Ovary (tissue), 9 donors: ENCODE data around the gene USH2A. TPM values are rescaled to one million over a fixed set of nuclear protein-coding genes. Genes with fewer than 3 reads are reported as not detected.

Experiments
- DNase-seq, 5 donors: peaks; one replicate each; pipeline ENCODE4 v3.0.0-alpha.2; 2019 to 2020
- H3K27ac ChIP-seq, 2 donors: fragments of 200-600 bp; one replicate each; pipeline versions ENCODE4 v1.5.1 to v1.8.0; 2019 to 2022
- H3K27me3 ChIP-seq: fragments of 200-600 bp; one replicate; pipeline ENCODE4 v1.8.0; 2022
- H3K36me3 ChIP-seq: fragments of 200-600 bp; sonication (generic); one replicate; pipeline ENCODE4 v1.5.1; 2019
- H3K4me1 ChIP-seq: one replicate; pipeline ENCODE4 v1.8.1; 2013; ENCODE audit warnings: mild to moderate bottlenecking, moderate library complexity; ENCODE audit not compliant: insufficient read depth
- H3K4me3 ChIP-seq: fragments of 200-600 bp; sonication (generic); one replicate; pipeline ENCODE4 v1.5.1; 2017
- H3K9me3 ChIP-seq, 2 donors: fragments of 200-600 bp in 1 of 2; sonication (generic) in 1 of 2; one replicate each; pipeline versions ENCODE4 v1.5.1 to v1.8.1; 2013 to 2019; ENCODE audit warnings: mild to moderate bottlenecking in 1 of 2, moderate library complexity in 1 of 2
- EP300 ChIP-seq: sonication (generic); formaldehyde crosslinking; IDR thresholded peaks from one replicate; pipeline ENCODE4 v1.6.1; 2017; ENCODE audit warnings: antibody characterized with exemption
- POLR2A ChIP-seq: fragments of 450-650 bp; IDR thresholded peaks from one replicate; pipeline ENCODE4 v1.6.1; 2017; ENCODE audit warnings: antibody characterized with exemption, mild to moderate bottlenecking, moderate library complexity
- WGBS, 3 donors: extraction: QIAGEN DNeasy Blood & Tissue Kit in 1 of 3; methylation state at CpG; one replicate each; pipeline versions ENCODE4 v1.1.5 to v1.1.7; 2013 to 2017; 5-methylcytosine and 5-hydroxymethylcytosine counted together
- intact Hi-C, 4 donors: fragments of 100-400 bp; cut with DNase I; formaldehyde crosslinking; loops; one replicate each; pipeline versions ENCODE4 v1.11.0 to v1.15.1; 2022 to 2023
- polyA plus RNA-seq, 2 donors: library from polyadenylated mRNA; stranded (reverse); fragments of 200-250 nt in 1 of 2; fragments of 350-450 nt in 1 of 2; fragmentation: Illumina TruSeq in 1 of 2; extraction: RNeasy Lipid Tissue Mini Kit (QIAGEN cat#74804) in 1 of 2; gene quantifications; one replicate each; pipeline ENCODE4 v1.2.3, GENCODE V29; 2013 to 2014
- small RNA-seq: library from RNA; depleted of rRNA; stranded (forward); fragments of <200 nt; gene quantifications from one replicate; pipeline ENCODE3, GENCODE V24; 2016
- total RNA-seq, 7 donors: library from RNA; depleted of rRNA in 2 of 7; stranded (reverse); fragments of >200 nt in 2 of 7; fragmentation: NEBNext Ultra II Directional in 3 of 7; extraction: Animal tissue kit (Norgen Biotek cat#: 25700) in 3 of 7; gene quantifications; one replicate each; pipeline versions ENCODE4 v1.1.0 to v1.2.4, GENCODE V29; 2016 to 2023
- TF ChIP-seq, protein P1 (sequence below), 3 donors: fragments of 450-650 bp in 2 of 3; fragments of 200-600 bp in 1 of 3; IDR thresholded peaks; one replicate each; pipeline versions ENCODE4 v1.5.1 to v1.8.0; 2016 to 2022; ENCODE audit warnings: antibody characterized with exemption in 3 of 3, mild to moderate bottlenecking in 1 of 3
- donor health status: DM: no; HTN: no; CAD: no; lungs with moderate emphysema.
- donor health status: DM: no; HTN: no; CAD: no.
- donor health status: Bipolar disorder and iron deficiency.
- donor health status: DM: yes; HTN: yes; CAD: no.
- donor health status: DM: no; HTN: no; CAD: no.
- donor health status: DM: yes; HTN: yes; CAD: no.

Gene USH2A
- total and polyA plus RNA-seq, 9 donors: 0.01 to 0.11 TPM; not detected in 7

DNA sequence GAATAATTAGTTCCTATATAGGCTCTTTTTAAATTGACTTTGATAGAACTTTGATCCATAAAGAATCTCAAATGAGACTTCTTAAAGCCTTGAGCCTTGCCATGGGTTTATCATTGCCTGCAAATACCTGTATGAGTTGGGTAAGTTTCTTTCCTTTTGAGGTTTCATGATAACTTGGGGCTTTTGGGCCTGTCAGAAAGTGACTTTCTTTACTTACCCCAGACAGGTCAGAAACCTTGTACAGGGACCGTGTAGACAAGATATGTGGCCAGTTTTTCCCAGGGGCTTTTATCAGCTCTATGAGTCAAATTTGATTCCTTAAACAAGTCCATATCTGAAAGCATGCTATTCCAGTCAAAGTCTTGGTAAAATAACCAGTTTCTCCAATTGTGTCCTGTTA is 838.9 kb downstream of the USH2A start:
- WGBS, 3 donors: 88 to 96% (median 93%) methylated on average over 1 of the region's 1 CpG
- intact Hi-C loops: no loop called here
- no peak for TF ChIP-seq EP300
- TF ChIP-seq, protein P1, sequence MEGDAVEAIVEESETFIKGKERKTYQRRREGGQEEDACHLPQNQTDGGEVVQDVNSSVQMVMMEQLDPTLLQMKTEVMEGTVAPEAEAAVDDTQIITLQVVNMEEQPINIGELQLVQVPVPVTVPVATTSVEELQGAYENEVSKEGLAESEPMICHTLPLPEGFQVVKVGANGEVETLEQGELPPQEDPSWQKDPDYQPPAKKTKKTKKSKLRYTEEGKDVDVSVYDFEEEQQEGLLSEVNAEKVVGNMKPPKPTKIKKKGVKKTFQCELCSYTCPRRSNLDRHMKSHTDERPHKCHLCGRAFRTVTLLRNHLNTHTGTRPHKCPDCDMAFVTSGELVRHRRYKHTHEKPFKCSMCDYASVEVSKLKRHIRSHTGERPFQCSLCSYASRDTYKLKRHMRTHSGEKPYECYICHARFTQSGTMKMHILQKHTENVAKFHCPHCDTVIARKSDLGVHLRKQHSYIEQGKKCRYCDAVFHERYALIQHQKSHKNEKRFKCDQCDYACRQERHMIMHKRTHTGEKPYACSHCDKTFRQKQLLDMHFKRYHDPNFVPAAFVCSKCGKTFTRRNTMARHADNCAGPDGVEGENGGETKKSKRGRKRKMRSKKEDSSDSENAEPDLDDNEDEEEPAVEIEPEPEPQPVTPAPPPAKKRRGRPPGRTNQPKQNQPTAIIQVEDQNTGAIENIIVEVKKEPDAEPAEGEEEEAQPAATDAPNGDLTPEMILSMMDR (IDR thresholded peaks at IDR 0.05): no peak
- no peak for TF ChIP-seq POLR2A
- no peaks in the 10 kb centered on the region for H3K9me3 ChIP-seq
- no peaks in the 10 kb centered on the region for H3K36me3 ChIP-seq
- H3K4me1 ChIP-seq: no peaks in the 10 kb centered on the region
- DNase-seq: no peak
- no peak overlapping the region for H3K4me3 ChIP-seq
- H3K27ac ChIP-seq: no peak overlapping the region
- H3K27me3 ChIP-seq: no peaks in the 10 kb centered on the region

DNA sequence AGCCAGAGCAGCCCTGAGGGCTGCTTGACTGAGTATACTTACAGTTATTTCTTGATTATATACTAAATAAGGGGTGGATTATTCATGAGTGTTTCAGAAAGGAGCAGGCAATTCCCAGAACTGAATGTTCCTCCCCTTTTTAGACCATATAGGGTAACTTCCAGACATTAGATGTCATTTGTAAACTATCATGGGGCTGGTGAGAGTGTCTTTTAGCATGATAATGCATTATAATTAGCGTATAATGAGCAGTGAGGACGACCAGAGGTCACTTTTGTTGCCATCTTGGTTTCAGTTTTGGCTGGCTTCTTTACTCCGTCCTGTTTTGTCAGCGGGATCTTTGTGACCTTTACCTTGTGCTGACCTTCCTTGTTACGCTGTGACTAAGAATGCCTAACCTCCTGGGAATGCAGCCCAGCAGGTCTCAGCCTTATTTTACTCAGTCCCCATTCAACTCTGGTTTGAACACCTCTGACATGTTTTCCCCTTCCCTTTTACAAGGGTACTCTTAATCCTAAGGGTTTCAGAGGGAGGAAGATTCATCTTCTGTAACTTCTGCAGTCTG is 840.0 kb downstream of the USH2A start:
- DNase-seq: no peak
- Histone ChIP-seq H3K27me3 (no peaks in the 10 kb centered on the region), H3K4me1 (no peaks in the 10 kb centered on the region), H3K36me3 (no peaks in the 10 kb centered on the region), H3K27ac (no peak overlapping the region), H3K4me3 (no peak overlapping the region), H3K9me3 (no peaks in the 10 kb centered on the region)
- WGBS, 3 donors: 90 to 91% (median 91%) methylated on average over 5 of the region's 5 CpGs
- intact Hi-C loops: no loop called here
- no peak for TF ChIP-seq POLR2A

DNA sequence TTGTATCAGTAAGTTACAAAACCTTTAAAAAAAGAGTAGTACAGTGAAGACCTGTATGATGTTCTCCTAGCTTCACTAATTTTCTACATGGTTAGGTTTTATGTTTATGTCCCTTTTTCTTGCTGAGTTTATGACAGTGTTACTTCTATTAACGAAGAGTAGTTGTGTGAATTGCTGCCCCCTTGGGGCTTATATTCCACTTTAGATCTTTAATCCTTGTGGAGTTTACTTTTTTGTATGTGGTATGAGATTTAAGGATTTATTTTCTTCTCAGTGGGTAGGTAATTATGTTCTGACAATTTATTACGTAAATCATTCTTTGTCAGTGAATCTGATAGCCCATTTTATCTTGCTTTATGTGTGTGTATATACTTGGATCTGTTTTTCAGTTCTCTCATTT is 841.4 kb downstream of the USH2A start:
- intact Hi-C loops: no loop called here
- Histone ChIP-seq H3K36me3 (no peaks in the 10 kb centered on the region), H3K4me3 (no peak overlapping the region), H3K4me1 (no peaks in the 10 kb centered on the region), H3K9me3 (no peaks in the 10 kb centered on the region), H3K27ac (no peak overlapping the region), H3K27me3 (no peaks in the 10 kb centered on the region)
- TF ChIP-seq, protein P1 (IDR thresholded peaks at IDR 0.05): no peak
- no peak for TF ChIP-seq EP300
- TF ChIP-seq POLR2A: no peak
- DNase-seq: no peak
- 90 to 96% (median 95%) methylated on average over 2 of the region's 2 CpGs for WGBS, 3 donors

Small RNA genes within 50 kb of the gene (small RNA-seq; reads per million reads assigned to genes)
- gene MRPS18BP1 (not detected), gene RF00108 (not detected)
